ENCODE measurements around the gene ACTL7B. TPM values are rescaled to one million over a fixed set of nuclear protein-coding genes. Genes with fewer than 3 reads are reported as not detected.

Gene ACTL7B
- total RNA-seq (2014; rRNA removed; shearing (Covaris generic)), result not detected in 2 replicates
- polyA plus RNA-seq (2016; fragmentation: Nextera tagmentation; extraction: Ambion mirVana), result not detected in 2 replicates

GRCh38 chr9:108855888-108856287 lies at the start of gene ACTL7B:
ACTL7B (minus strand) TSS chr9:108855986; CDS start chr9:108855930, 56 bp downstream.
- Histone ChIP-seq H3F3A (ENCODE audit: insufficient read depth) (no peaks in the 10 kb centered on the region), H3K4me1 (ENCODE audit: insufficient read depth) (no peaks in the 10 kb centered on the region), H3K27me3 (replicated peaks; ENCODE audit: insufficient read depth) (no peaks in the 10 kb centered on the region), H3K9ac (no peak within 1 kb of the TSS), H3K4me2 (ENCODE audit: unreplicated experiment) (no peak within 1 kb of the TSS), H3K9me2 (ENCODE audit: insufficient read depth) (no peaks in the 10 kb centered on the region), H3K9me3 (ENCODE audit: low read depth) (no peaks in the 10 kb centered on the region), H3K27ac (no peak within 1 kb of the TSS), H3K79me2 (ENCODE audit: insufficient read depth) (no peaks in the 10 kb centered on the region), H3K4me3 (no peak within 1 kb of the TSS), H4K20me1 (ENCODE audit: insufficient read depth) (no peaks in the 10 kb centered on the region), H2AFZ (no peak within 1 kb of the TSS), H3K36me3 (ENCODE audit: low read depth) (no peaks in the 10 kb centered on the region)
- WGBS, 2 experiments (ENCODE audit: low coverage in 1 of 2, low lambda C conversion rate in 2 of 2, missing lambda C conversion rate in 2 of 2), result 51 to 58% methylated on average over 7 of the region's 7 CpGs
- no peak for DNase-seq
- TF ChIP-seq EZH2phosphoT487 (IDR thresholded peaks at IDR 0.05; ENCODE audit: insufficient read depth, low read depth), result no peak
- no peak for TF ChIP-seq EZH2 (IDR thresholded peaks at IDR 0.05; ENCODE audit: insufficient read depth, poor library complexity, severe bottlenecking)
- in situ Hi-C loops (cut with MboI), result no loop called here

- no peak for DNase-seq
- no peak overlapping the region for H3K4me2 ChIP-seq (ENCODE audit: unreplicated experiment)
- TF ChIP-seq EZH2 (IDR thresholded peaks at IDR 0.05; ENCODE audit: insufficient read depth, poor library complexity, severe bottlenecking) (no peak), EZH2phosphoT487 (IDR thresholded peaks at IDR 0.05; ENCODE audit: insufficient read depth, low read depth) (no peak)
- no peak overlapping the region for H3K4me3 ChIP-seq
- no peaks in the 10 kb centered on the region for H3K9me2 ChIP-seq (ENCODE audit: insufficient read depth)
- H3K79me2 ChIP-seq (ENCODE audit: insufficient read depth), result no peaks in the 10 kb centered on the region
- no peaks in the 10 kb centered on the region for H3K9me3 ChIP-seq (ENCODE audit: low read depth)
- H3K27me3 ChIP-seq (replicated peaks; ENCODE audit: insufficient read depth), result no peaks in the 10 kb centered on the region
- no peaks in the 10 kb centered on the region for H3K4me1 ChIP-seq (ENCODE audit: insufficient read depth)
- WGBS, 2 experiments (ENCODE audit: low coverage in 1 of 2, low lambda C conversion rate in 2 of 2, missing lambda C conversion rate in 2 of 2), result 92 to 93% methylated on average over 2 of the region's 2 CpGs
- peaks cover 52% of the 10 kb centered on the region for H3K36me3 ChIP-seq (ENCODE audit: low read depth)
- no peak overlapping the region for H3K27ac ChIP-seq
- in situ Hi-C loops (cut with MboI), result no loop called here
- H3K9ac ChIP-seq, result no peak overlapping the region
- no peak overlapping the region for H2AFZ ChIP-seq
- H3F3A ChIP-seq (ENCODE audit: insufficient read depth), result no peaks in the 10 kb centered on the region
- no peaks in the 10 kb centered on the region for H4K20me1 ChIP-seq (ENCODE audit: insufficient read depth)
These were observed 49.7 kb upstream of the ACTL7B start for GRCh38 chr9:108905494-108905893.

GRCh38 chr9:108904161-108904560 lies 48.4 kb upstream of the ACTL7B start:
- TF ChIP-seq EZH2 (IDR thresholded peaks at IDR 0.05; ENCODE audit: insufficient read depth, poor library complexity, severe bottlenecking), result no peak
- TF ChIP-seq EZH2phosphoT487 (IDR thresholded peaks at IDR 0.05; ENCODE audit: insufficient read depth, low read depth), result no peak
- Histone ChIP-seq H3K9me2 (ENCODE audit: insufficient read depth) (no peaks in the 10 kb centered on the region), H3K9ac (no peak overlapping the region), H3F3A (ENCODE audit: insufficient read depth) (no peaks in the 10 kb centered on the region), H3K4me2 (ENCODE audit: unreplicated experiment) (no peak overlapping the region), H3K79me2 (ENCODE audit: insufficient read depth) (no peaks in the 10 kb centered on the region), H3K27ac (no peak overlapping the region), H3K4me3 (no peak overlapping the region), H2AFZ (no peak overlapping the region), H4K20me1 (ENCODE audit: insufficient read depth) (no peaks in the 10 kb centered on the region), H3K36me3 (ENCODE audit: low read depth) (peaks cover 61% of the 10 kb centered on the region), H3K27me3 (replicated peaks; ENCODE audit: insufficient read depth) (no peaks in the 10 kb centered on the region), H3K9me3 (ENCODE audit: low read depth) (no peaks in the 10 kb centered on the region), H3K4me1 (ENCODE audit: insufficient read depth) (no peaks in the 10 kb centered on the region)
- in situ Hi-C loops (cut with MboI), result no loop called here
- DNase-seq, result no peak
- 94 to 99% methylated on average over 3 of the region's 3 CpGs for WGBS, 2 experiments (ENCODE audit: low coverage in 1 of 2, low lambda C conversion rate in 2 of 2, missing lambda C conversion rate in 2 of 2)

GRCh38 chr9:108903420-108904103 lies 47.8 kb upstream of the ACTL7B start:
- WGBS, 2 experiments (ENCODE audit: low coverage in 1 of 2, low lambda C conversion rate in 2 of 2, missing lambda C conversion rate in 2 of 2), result 96 to 100% methylated on average over 2 of the region's 2 CpGs
- no peak overlapping the region for H3K9ac ChIP-seq
- H3K27ac ChIP-seq, result no peak overlapping the region
- H3K4me2 ChIP-seq (ENCODE audit: unreplicated experiment), result no peak overlapping the region
- H3K9me2 ChIP-seq (ENCODE audit: insufficient read depth), result no peaks in the 10 kb centered on the region
- in situ Hi-C loops (cut with MboI), result no loop called here
- no peaks in the 10 kb centered on the region for H3K27me3 ChIP-seq (replicated peaks; ENCODE audit: insufficient read depth)
- no peak overlapping the region for H2AFZ ChIP-seq
- no peak for TF ChIP-seq EZH2phosphoT487 (IDR thresholded peaks at IDR 0.05; ENCODE audit: insufficient read depth, low read depth)
- TF ChIP-seq EZH2 (IDR thresholded peaks at IDR 0.05; ENCODE audit: insufficient read depth, poor library complexity, severe bottlenecking), result no peak
- no peaks in the 10 kb centered on the region for H3K9me3 ChIP-seq (ENCODE audit: low read depth)
- H3K4me3 ChIP-seq, result no peak overlapping the region
- no peaks in the 10 kb centered on the region for H3F3A ChIP-seq (ENCODE audit: insufficient read depth)
- H4K20me1 ChIP-seq (ENCODE audit: insufficient read depth), result no peaks in the 10 kb centered on the region
- H3K4me1 ChIP-seq (ENCODE audit: insufficient read depth), result no peaks in the 10 kb centered on the region
- H3K79me2 ChIP-seq (ENCODE audit: insufficient read depth), result no peaks in the 10 kb centered on the region
- H3K36me3 ChIP-seq (ENCODE audit: low read depth), result peaks cover 55% of the 10 kb centered on the region
- no peak for DNase-seq

All from GM23248 (cell line).